Karpas-422 (cell line): ENCODE results near the gene KBTBD8. TPM values are rescaled to one million over a fixed set of nuclear protein-coding genes. Genes with fewer than 3 reads are reported as not detected.

Experiments
- DNase-seq: peaks from one replicate; pipeline ENCODE4 v3.0.0-alpha.2; 2015
- H2AFZ ChIP-seq: fragments of 200-600 bp; sonication (generic); 2 replicates; pipeline ENCODE4 v1.6.1; 2014; ENCODE audit warnings: antibody characterized with exemption, low read length, mixed read lengths
- H3K27ac ChIP-seq: fragments of 200-600 bp; sonication (generic); 2 replicates; pipeline ENCODE4 v1.5.1; 2014; ENCODE audit warnings: mild to moderate bottlenecking, low read length, moderate library complexity
- H3K27me3 ChIP-seq: fragments of 200-600 bp; sonication (generic); 2 replicates; pipeline ENCODE4 v1.6.1; 2014; ENCODE audit warnings: low read length, mixed read lengths
- H3K36me3 ChIP-seq: fragments of 200-600 bp; sonication (generic); 2 replicates; pipeline ENCODE4 v1.6.1; 2014; ENCODE audit warnings: low read length, mixed read lengths; ENCODE audit not compliant: insufficient read depth
- H3K4me1 ChIP-seq: fragments of 200-600 bp; sonication (generic); 2 replicates; pipeline ENCODE4 v1.6.1; 2014; ENCODE audit warnings: mild to moderate bottlenecking, low read length, mixed read lengths
- H3K4me2 ChIP-seq: fragments of 200-600 bp; sonication (generic); 2 replicates; pipeline ENCODE4 v1.6.1; 2014; ENCODE audit warnings: low read length, low read depth, mild to moderate bottlenecking; ENCODE audit not compliant: poor library complexity, severe bottlenecking
- H3K4me3 ChIP-seq: fragments of 200-600 bp; sonication (generic); 2 replicates; pipeline ENCODE4 v1.5.1; 2014; ENCODE audit warnings: mild to moderate bottlenecking, antibody characterized with exemption, low read length, mixed read lengths
- H3K79me2 ChIP-seq: fragments of 200-600 bp; sonication (generic); 2 replicates; pipeline ENCODE4 v1.6.1; 2014; ENCODE audit warnings: mild to moderate bottlenecking, low read length, mixed read lengths
- H3K9ac ChIP-seq: fragments of 200-600 bp; sonication (generic); 2 replicates; pipeline ENCODE4 v1.6.0; 2014; ENCODE audit warnings: low read length
- H3K9me2 ChIP-seq: fragments of 200-600 bp; sonication (generic), shearing (Covaris generic); replicated peaks from 2 replicates; pipeline ENCODE4 v1.6.0; 2014; ENCODE audit warnings: mild to moderate bottlenecking, low read length, moderate library complexity; ENCODE audit not compliant: insufficient read depth
- H3K9me3 ChIP-seq: fragments of 300-700, 200-600 bp; sonication (generic); 2 replicates; pipeline ENCODE4 v1.6.1; 2014; ENCODE audit warnings: low read length, mixed read lengths
- H4K20me1 ChIP-seq: fragments of 200-600 bp; sonication (generic); 2 replicates; pipeline ENCODE4 v1.6.1; 2014; ENCODE audit warnings: mild to moderate bottlenecking, antibody characterized with exemption, low read length, low read depth; ENCODE audit not compliant: insufficient read depth
- total RNA-seq: library from RNA; depleted of rRNA; stranded (reverse); fragments of >200 nt; shearing (Covaris generic); gene quantifications from 2 replicates; pipeline ENCODE4 v1.2.3, GENCODE V29; 2014; ENCODE audit warnings: low replicate concordance

KBTBD8 gene
- total RNA-seq, 1 experiment from 2014 or later, result 79.9 TPM

GRCh38 chr3:66989860-66990696 lies 8.0 kb upstream of the KBTBD8 start:
- Histone ChIP-seq H3K4me3 (peak overlapping the region; percentile 67), H3K79me2 (no peaks in the 10 kb centered on the region), H3K4me2 (peak overlapping the region; percentile 77), H3K9me3 (no peaks in the 10 kb centered on the region), H4K20me1 (no peaks in the 10 kb centered on the region), H3K36me3 (no peaks in the 10 kb centered on the region), H3K27me3 (no peaks in the 10 kb centered on the region), H3K9ac (peak overlapping the region; percentile 64), H3K27ac (peak overlapping the region; percentile 77), H3K9me2 (no peaks in the 10 kb centered on the region), H2AFZ (peak overlapping the region; percentile 99), H3K4me1 (peaks cover 15% of the 10 kb centered on the region)
- peak; percentile 89 for DNase-seq

DNA sequence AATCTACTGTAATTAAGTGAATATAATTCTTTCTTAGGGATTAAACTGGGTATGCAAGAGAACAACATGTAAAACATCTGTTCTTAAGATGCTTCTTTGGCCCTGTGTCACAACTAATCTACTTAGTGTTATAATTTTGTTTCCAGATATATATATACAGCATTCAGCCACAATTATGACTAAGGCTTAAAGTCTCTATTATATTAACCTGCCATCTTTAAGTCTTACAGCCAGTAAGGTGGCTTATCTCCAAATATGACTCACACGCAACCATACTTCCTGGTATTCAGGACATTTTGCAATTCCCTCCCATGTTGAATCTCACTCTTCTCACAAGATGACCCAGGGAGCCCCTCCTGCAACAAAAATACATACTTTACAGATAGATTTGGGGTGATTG lies 6.6 kb upstream of the KBTBD8 start:
- Histone ChIP-seq H3K4me3 (no peak overlapping the region), H3K9me3 (no peaks in the 10 kb centered on the region), H2AFZ (no peak overlapping the region), H3K9ac (no peak overlapping the region), H3K27ac (no peak overlapping the region), H4K20me1 (no peaks in the 10 kb centered on the region), H3K36me3 (no peaks in the 10 kb centered on the region), H3K79me2 (no peaks in the 10 kb centered on the region), H3K4me2 (no peak overlapping the region), H3K9me2 (no peaks in the 10 kb centered on the region), H3K4me1 (peaks cover 26% of the 10 kb centered on the region), H3K27me3 (no peaks in the 10 kb centered on the region)
- DNase-seq, result no peak

- Histone ChIP-seq H3K79me2 (no peaks in the 10 kb centered on the region), H3K4me1 (peaks cover 39% of the 10 kb centered on the region), H3K27me3 (no peaks in the 10 kb centered on the region), H2AFZ (no peak overlapping the region), H3K9me2 (no peaks in the 10 kb centered on the region), H4K20me1 (no peaks in the 10 kb centered on the region), H3K9ac (no peak overlapping the region), H3K9me3 (no peaks in the 10 kb centered on the region), H3K27ac (no peak overlapping the region), H3K4me3 (no peak overlapping the region), H3K4me2 (no peak overlapping the region), H3K36me3 (no peaks in the 10 kb centered on the region)
- DNase-seq, result no peak
Measured at GRCh38 chr3:66993082-66993481, 5.0 kb upstream of the KBTBD8 start.

GRCh38 chr3:66994588-66994987 lies 3.5 kb upstream of the KBTBD8 start:
- Histone ChIP-seq H3K9ac (no peak overlapping the region), H3K9me3 (no peaks in the 10 kb centered on the region), H3K79me2 (peaks cover 14% of the 10 kb centered on the region), H2AFZ (no peak overlapping the region), H3K27ac (no peak overlapping the region), H3K4me2 (no peak overlapping the region), H3K4me1 (peaks cover 42% of the 10 kb centered on the region), H3K9me2 (no peaks in the 10 kb centered on the region), H3K27me3 (no peaks in the 10 kb centered on the region), H4K20me1 (no peaks in the 10 kb centered on the region; the same call in 1 of the 2 replicates), H3K4me3 (no peak overlapping the region), H3K36me3 (no peaks in the 10 kb centered on the region; the same call in 1 of the 2 replicates)
- DNase-seq, result no peak

DNA sequence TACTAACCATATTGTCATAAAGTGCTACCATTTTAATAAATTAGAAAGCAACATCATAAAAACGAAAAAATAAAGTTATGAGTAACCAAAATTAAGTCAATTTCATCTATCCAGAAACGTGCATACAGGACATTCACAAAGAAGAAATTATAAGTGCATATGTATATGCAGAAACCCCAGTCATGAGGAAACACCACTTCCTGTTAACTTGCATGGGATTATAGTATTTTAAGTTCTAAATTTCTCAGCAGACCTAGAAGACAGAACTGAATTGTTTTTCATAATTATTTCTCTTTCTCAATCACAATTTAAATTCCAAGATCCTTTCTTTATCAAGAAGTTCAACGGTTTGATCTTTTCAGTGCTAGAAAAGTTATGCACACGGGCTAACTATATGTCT lies 1.4 kb upstream of the KBTBD8 start:
- Histone ChIP-seq H3K4me2 (peak overlapping the region; percentile 67), H3K9ac (no peak overlapping the region), H4K20me1 (peaks cover 4% of the 10 kb centered on the region; the same call in 1 of the 2 replicates), H3K9me3 (no peaks in the 10 kb centered on the region), H3K4me1 (peaks cover 52% of the 10 kb centered on the region), H3K79me2 (peaks cover 35% of the 10 kb centered on the region), H3K27me3 (no peaks in the 10 kb centered on the region), H2AFZ (no peak overlapping the region), H3K4me3 (peak overlapping the region; percentile 53; the same call in 1 of the 2 replicates), H3K27ac (no peak overlapping the region), H3K9me2 (no peaks in the 10 kb centered on the region), H3K36me3 (peaks cover 12% of the 10 kb centered on the region)
- no peak for DNase-seq

GRCh38 chr3:66997560-66998112 lies 471 bp upstream of the KBTBD8 start:
- Histone ChIP-seq H3K9ac (peak overlapping the region; percentile 27; the same call in 1 of the 2 replicates), H3K4me3 (peak overlapping the region; percentile 53), H2AFZ (peak overlapping the region; percentile 25), H3K9me3 (no peaks in the 10 kb centered on the region), H3K27me3 (no peaks in the 10 kb centered on the region), H4K20me1 (peaks cover 4% of the 10 kb centered on the region; the same call in 1 of the 2 replicates), H3K27ac (no peak overlapping the region), H3K36me3 (peaks cover 19% of the 10 kb centered on the region), H3K9me2 (no peaks in the 10 kb centered on the region), H3K4me1 (peaks cover 60% of the 10 kb centered on the region), H3K4me2 (peak overlapping the region; percentile 67), H3K79me2 (peaks cover 44% of the 10 kb centered on the region)
- DNase-seq, result no peak

GRCh38 chr3:66998904-66999235 lies 763 bp downstream of the KBTBD8 start:
- Histone ChIP-seq H3K4me3 (peak overlapping the region; percentile 81), H2AFZ (no peak overlapping the region), H3K9ac (peak overlapping the region; percentile 77)

GRCh38 chr3:67000009-67000408 lies 1.9 kb downstream of the KBTBD8 start:
- Histone ChIP-seq H3K4me1 (peaks cover 83% of the 10 kb centered on the region), H3K9me2 (no peaks in the 10 kb centered on the region), H3K36me3 (peaks cover 43% of the 10 kb centered on the region), H3K9ac (peak overlapping the region; percentile 77), H3K4me2 (peak overlapping the region; percentile 88), H3K79me2 (peaks cover 68% of the 10 kb centered on the region), H3K9me3 (no peaks in the 10 kb centered on the region), H3K27ac (peak overlapping the region; percentile 85), H3K4me3 (peak overlapping the region; percentile 81), H2AFZ (no peak overlapping the region), H3K27me3 (no peaks in the 10 kb centered on the region), H4K20me1 (peaks cover 4% of the 10 kb centered on the region; the same call in 1 of the 2 replicates)
- peak; percentile 92 for DNase-seq

More at GRCh38 chr3:66998904-66999235, 763 bp downstream of the KBTBD8 start:
- DNase-seq, result no peak
- Histone ChIP-seq H3K4me2 (peak overlapping the region; percentile 88), H3K4me1 (peaks cover 72% of the 10 kb centered on the region), H3K36me3 (peaks cover 32% of the 10 kb centered on the region), H3K9me3 (no peaks in the 10 kb centered on the region), H4K20me1 (peaks cover 4% of the 10 kb centered on the region; the same call in 1 of the 2 replicates), H3K27me3 (no peaks in the 10 kb centered on the region), H3K79me2 (peaks cover 56% of the 10 kb centered on the region), H3K9me2 (no peaks in the 10 kb centered on the region), H3K27ac (peak overlapping the region; percentile 85)
